Ascending aorta (tissue), 2 donors: ENCODE measurements around the gene TFPT. TPM values are rescaled to one million over a fixed set of nuclear protein-coding genes. Genes with fewer than 3 reads are reported as not detected.

Experiments used
- DNase-seq, 2 donors: peaks; one replicate each; pipeline ENCODE4 v3.0.0-alpha.2; 2019; ENCODE audit warnings: low spot score in 2 of 2
- H3K27ac ChIP-seq, 2 donors: fragments of 200-600 bp; sonication (generic); one replicate each; pipeline ENCODE4 v1.5.1; 2016 to 2017; ENCODE audit warnings: mild to moderate bottlenecking in 1 of 2
- H3K27me3 ChIP-seq: fragments of 200-600 bp; sonication (generic); one replicate; pipeline ENCODE4 v1.5.1; 2017
- H3K36me3 ChIP-seq, 2 donors: fragments of 200-600 bp; sonication (generic); one replicate each; pipeline ENCODE4 v1.5.1; 2016
- H3K4me1 ChIP-seq, 2 donors: fragments of 200-600 bp; sonication (generic); one replicate each; pipeline ENCODE4 v1.5.1; 2016 to 2017; ENCODE audit warnings: mild to moderate bottlenecking in 1 of 2
- H3K4me3 ChIP-seq, 2 donors: fragments of 200-600 bp; sonication (generic); one replicate each; pipeline ENCODE4 v1.5.1; 2016 to 2017; ENCODE audit warnings: mild to moderate bottlenecking in 1 of 2
- H3K9me3 ChIP-seq, 2 donors: fragments of 200-600 bp; sonication (generic); one replicate each; pipeline ENCODE4 v1.5.1; 2016
- CTCF ChIP-seq, 3 experiments: fragments of 200-600 bp in 2 of 3; fragments of 450-650 bp in 1 of 3; sonication (generic) in 2 of 3; IDR thresholded peaks; one replicate each; pipeline ENCODE4 v1.5.1; 2016 to 2019; ENCODE audit warnings: antibody characterized with exemption in 3 of 3, mild to moderate bottlenecking in 1 of 3, moderate library complexity in 1 of 3
- intact Hi-C: fragments of 100-400 bp; cut with DNase I; formaldehyde crosslinking; loops from one replicate; pipeline ENCODE4 v1.15.1; 2023
- total RNA-seq: library from RNA; depleted of rRNA; stranded (reverse); fragments of >200 nt; gene quantifications from one replicate; pipeline ENCODE4 v1.1.0, GENCODE V29; 2016

Gene TFPT
- total RNA-seq, 1 donor from 2014 or later, result 10.6 TPM

- intact Hi-C loops, result no loop called here
- Histone ChIP-seq H3K9me3 (peaks cover 0 to 6% of the 10 kb centered on the region in 2 donors), H3K4me1 (no peaks in the 10 kb centered on the region), H3K27ac (no peak overlapping the region), H3K4me3 (no peak overlapping the region), H3K36me3 (no peaks in the 10 kb centered on the region), H3K27me3 (no peaks in the 10 kb centered on the region)
- TF ChIP-seq CTCF (IDR thresholded peaks at IDR 0.05), result no peak
- DNase-seq, result no peak
Measured at GRCh38 chr19:54077334-54077733, 38.1 kb downstream of the TFPT start.

GRCh38 chr19:54074851-54075250 is 40.6 kb downstream of the TFPT start:
- DNase-seq, result no peak
- H3K9me3 ChIP-seq, result peaks cover 0 to 2% of the 10 kb centered on the region in 2 donors
- no peak for TF ChIP-seq CTCF (IDR thresholded peaks at IDR 0.05)
- intact Hi-C loops, result no loop called here
- H3K36me3 ChIP-seq, result no peaks in the 10 kb centered on the region
- no peaks in the 10 kb centered on the region for H3K27me3 ChIP-seq
- no peaks in the 10 kb centered on the region for H3K4me1 ChIP-seq
- H3K27ac ChIP-seq, result no peak overlapping the region
- no peak overlapping the region for H3K4me3 ChIP-seq

- H3K36me3 ChIP-seq, result no peaks in the 10 kb centered on the region
- no peaks in the 10 kb centered on the region for H3K4me1 ChIP-seq
- DNase-seq, result no peak
- H3K27ac ChIP-seq, result no peak overlapping the region
- H3K9me3 ChIP-seq, result peaks cover 0 to 9% of the 10 kb centered on the region in 2 donors
- H3K27me3 ChIP-seq, result no peaks in the 10 kb centered on the region
- no peak overlapping the region for H3K4me3 ChIP-seq
- TF ChIP-seq CTCF (IDR thresholded peaks at IDR 0.05), result no peak
- intact Hi-C loops, result no loop called here
Measured at GRCh38 chr19:54073829-54074228, 41.6 kb downstream of the TFPT start.

- Histone ChIP-seq H3K4me1 (no peaks in the 10 kb centered on the region), H3K27me3 (no peaks in the 10 kb centered on the region), H3K9me3 (peaks cover 0 to 9% of the 10 kb centered on the region in 2 donors), H3K36me3 (no peaks in the 10 kb centered on the region), H3K27ac (no peak overlapping the region), H3K4me3 (no peak overlapping the region)
- no peak for DNase-seq
- intact Hi-C loops, result no loop called here
- TF ChIP-seq CTCF (IDR thresholded peaks at IDR 0.05), result no peak
Measured at GRCh38 chr19:54069470-54069869, 46.0 kb downstream of the TFPT start.

- Histone ChIP-seq H3K9me3 (no peaks in the 10 kb centered on the region), H3K4me1 (no peaks in the 10 kb centered on the region), H3K36me3 (no peaks in the 10 kb centered on the region), H3K27me3 (no peaks in the 10 kb centered on the region), H3K27ac (no peak within 1 kb of the TSS), H3K4me3 (no peak within 1 kb of the TSS)
- DNase-seq, result no peak
- intact Hi-C loops, result no loop called here
- TF ChIP-seq CTCF (IDR thresholded peaks at IDR 0.05), result no peak
Measured at GRCh38 chr19:54063350-54064116, 51.9 kb downstream of the TFPT start, which contains the start of gene VSTM1. VSTM1 (minus strand) TSS chr19:54063897; CDS start chr19:54063777, 120 bp downstream.
